Measurements from ENCODE around the gene JOSD2. TPM values are rescaled to one million over a fixed set of nuclear protein-coding genes. Genes with fewer than 3 reads are reported as not detected.
A peak's percentile ranks its signal among the peaks of the same experiment; 100 is the strongest.

JOSD2 gene
- total and polyA plus RNA-seq, 2 donors: 10.5 to 73.6 TPM

- WGBS: 53% methylated on average over 7 of the region's 7 CpGs
Measured at GRCh38 chr19:50462970-50463369, 48.0 kb downstream of the JOSD2 start.

GRCh38 chr19:50461066-50461875, 49.7 kb downstream of the JOSD2 start:
- Histone ChIP-seq H3K4me1 (ENCODE audit: insufficient read depth) (no peaks in the 10 kb centered on the region), H3K27ac (ENCODE audit: low read depth) (no peak overlapping the region), H3K4me3 (ENCODE audit: low read depth, low read length) (no peak overlapping the region), H3K36me3 (ENCODE audit: insufficient read depth) (no peaks in the 10 kb centered on the region)
- WGBS: 33% methylated on average over 28 of the region's 28 CpGs
- DNase-seq (ENCODE audit: extremely low spot score): peak; percentile 15

More at GRCh38 chr19:50462970-50463369, 48.0 kb downstream of the JOSD2 start:
- H3K4me3 ChIP-seq (ENCODE audit: low read depth, low read length): no peak overlapping the region
- H3K36me3 ChIP-seq (ENCODE audit: insufficient read depth): no peaks in the 10 kb centered on the region
- no peak overlapping the region for H3K27ac ChIP-seq (ENCODE audit: low read depth)
- no peaks in the 10 kb centered on the region for H3K4me1 ChIP-seq (ENCODE audit: insufficient read depth)
- no peak for DNase-seq (ENCODE audit: extremely low spot score)

- WGBS: 27% methylated on average over 13 of the region's 13 CpGs
- Histone ChIP-seq H3K4me1 (ENCODE audit: insufficient read depth) (no peaks in the 10 kb centered on the region), H3K36me3 (ENCODE audit: insufficient read depth) (no peaks in the 10 kb centered on the region), H3K27ac (ENCODE audit: low read depth) (no peak overlapping the region), H3K4me3 (ENCODE audit: low read depth, low read length) (no peak overlapping the region)
- no peak for DNase-seq (ENCODE audit: extremely low spot score)
Measured at GRCh38 chr19:50460161-50460765, 50.7 kb downstream of the JOSD2 start.

- DNase-seq (ENCODE audit: extremely low spot score): no peak
- no peaks in the 10 kb centered on the region for H3K36me3 ChIP-seq (ENCODE audit: insufficient read depth)
- WGBS: 11% methylated on average over 1 of the region's 1 CpG
Measured at GRCh38 chr19:50459638-50460037, 51.4 kb downstream of the JOSD2 start.

GRCh38 chr19:50459067-50459456, 51.9 kb downstream of the JOSD2 start:
- H3K4me3 ChIP-seq (ENCODE audit: low read depth, low read length): no peak overlapping the region
- 55% methylated on average over 32 of the region's 32 CpGs for WGBS
- H3K27ac ChIP-seq (ENCODE audit: low read depth): no peak overlapping the region
- no peaks in the 10 kb centered on the region for H3K4me1 ChIP-seq (ENCODE audit: insufficient read depth)
- DNase-seq (ENCODE audit: extremely low spot score): no peak
- no peaks in the 10 kb centered on the region for H3K36me3 ChIP-seq (ENCODE audit: insufficient read depth)

More at GRCh38 chr19:50459638-50460037, 51.4 kb downstream of the JOSD2 start:
- H3K4me3 ChIP-seq (ENCODE audit: low read depth, low read length): no peak overlapping the region
- H3K27ac ChIP-seq (ENCODE audit: low read depth): no peak overlapping the region
- H3K4me1 ChIP-seq (ENCODE audit: insufficient read depth): no peaks in the 10 kb centered on the region

- H3K4me1 ChIP-seq (ENCODE audit: insufficient read depth): no peaks in the 10 kb centered on the region
- H3K4me3 ChIP-seq (ENCODE audit: low read depth, low read length): no peak overlapping the region
- 30% methylated on average over 50 of the region's 50 CpGs for WGBS
- H3K27ac ChIP-seq (ENCODE audit: low read depth): no peak overlapping the region
- H3K36me3 ChIP-seq (ENCODE audit: insufficient read depth): no peaks in the 10 kb centered on the region
- DNase-seq (ENCODE audit: extremely low spot score): no peak
Measured at GRCh38 chr19:50458396-50459066, 52.5 kb downstream of the JOSD2 start.

- no peaks in the 10 kb centered on the region for H3K4me1 ChIP-seq (ENCODE audit: insufficient read depth)
- H3K27ac ChIP-seq (ENCODE audit: low read depth): no peak overlapping the region
- no peaks in the 10 kb centered on the region for H3K36me3 ChIP-seq (ENCODE audit: insufficient read depth)
- no peak overlapping the region for H3K4me3 ChIP-seq (ENCODE audit: low read depth, low read length)
- 79% methylated on average over 5 of the region's 5 CpGs for WGBS
- DNase-seq (ENCODE audit: extremely low spot score): no peak
Measured at GRCh38 chr19:50457300-50457699, 53.7 kb downstream of the JOSD2 start.

Other genes starting within 250 kb of the JOSD2 start
- gene KCNC3, start 181.8 kb downstream of the JOSD2 start, total RNA-seq: 0.79 TPM
- 0.52 TPM for gene KCNC3, start 181.8 kb downstream of the JOSD2 start, polyA plus RNA-seq
- gene NAPSA, start 145.6 kb downstream of the JOSD2 start, total RNA-seq: 0.58 TPM
- 0.77 TPM for gene NAPSA, start 145.6 kb downstream of the JOSD2 start, polyA plus RNA-seq
- 33.4 TPM for gene NR1H2, start 134.7 kb downstream of the JOSD2 start, total RNA-seq
- gene NR1H2, start 134.7 kb downstream of the JOSD2 start, polyA plus RNA-seq: 136 TPM
- gene POLD1, start 126.8 kb downstream of the JOSD2 start, total RNA-seq: 13.0 TPM
- 18.4 TPM for gene POLD1, start 126.8 kb downstream of the JOSD2 start, polyA plus RNA-seq
- 1.2 TPM for gene SPIB, start 92.3 kb downstream of the JOSD2 start, total RNA-seq
- gene SPIB, start 92.3 kb downstream of the JOSD2 start, polyA plus RNA-seq: 0.20 TPM
- 0.69 TPM for gene MYBPC2, start 78.3 kb downstream of the JOSD2 start, total RNA-seq
- gene MYBPC2, start 78.3 kb downstream of the JOSD2 start, polyA plus RNA-seq: 0.14 TPM
- gene EMC10, start 34.7 kb downstream of the JOSD2 start, total RNA-seq: 36.4 TPM
- gene EMC10, start 34.7 kb downstream of the JOSD2 start, polyA plus RNA-seq: 107 TPM
- not detected for gene GARIN5A, start 34.3 kb downstream of the JOSD2 start, total RNA-seq
- gene GARIN5A, start 34.3 kb downstream of the JOSD2 start, polyA plus RNA-seq: 1.3 TPM
- gene ASPDH, start 2.7 kb upstream of the JOSD2 start, total RNA-seq: not detected
- gene ASPDH, start 2.7 kb upstream of the JOSD2 start, polyA plus RNA-seq: not detected
- 12.8 TPM for gene LRRC4B, start 57.2 kb upstream of the JOSD2 start, total RNA-seq
- gene LRRC4B, start 57.2 kb upstream of the JOSD2 start, polyA plus RNA-seq: 14.5 TPM
- gene SYT3, start 128.7 kb upstream of the JOSD2 start, total RNA-seq: 0.16 TPM
- gene SYT3, start 128.7 kb upstream of the JOSD2 start, polyA plus RNA-seq: 0.32 TPM
- gene C19orf81, start 138.3 kb upstream of the JOSD2 start, total RNA-seq: not detected
- 0.94 TPM for gene C19orf81, start 138.3 kb upstream of the JOSD2 start, polyA plus RNA-seq
- 4.3 TPM for gene SHANK1, start 208.6 kb upstream of the JOSD2 start, total RNA-seq
- 0.60 TPM for gene SHANK1, start 208.6 kb upstream of the JOSD2 start, polyA plus RNA-seq
- 32.4 TPM for gene CLEC11A, start 212.2 kb upstream of the JOSD2 start, total RNA-seq
- gene CLEC11A, start 212.2 kb upstream of the JOSD2 start, polyA plus RNA-seq: 43.7 TPM

Measured in urinary bladder (tissue), 4 donors.